Activated CD4-positive, alpha-beta T cell treated with anti-CD3 and anti-CD28 coated beads, Interleukin-2, amount 50 U/mL, for 48 hours (primary cell): ENCODE results near the gene MYO1E.
"Not testable (repeated sequence)": the region's sequence is repeated elsewhere in the genome, so short reads cannot be mapped to it uniquely, and the experiment has no call there.

ENCODE experiments used
- DNase-seq, 2 experiments: peaks; one replicate each; pipeline ENCODE4 v3.0.0-alpha.2; 2020

The MYO1E gene

GRCh38 chr15:59290295-59291212 is 82.1 kb downstream of the MYO1E start:
- DNase-seq = no peak

GRCh38 chr15:59289574-59289973 is 83.1 kb downstream of the MYO1E start:
- DNase-seq = no peak

GRCh38 chr15:59283717-59284391 is 88.8 kb downstream of the MYO1E start:
- no peak for DNase-seq

- no peak for DNase-seq
Measured at GRCh38 chr15:59282515-59283337, 89.9 kb downstream of the MYO1E start.

- no peak for DNase-seq
Measured at GRCh38 chr15:59281699-59282098, 91.0 kb downstream of the MYO1E start.

- no peak for DNase-seq
Measured at GRCh38 chr15:59280855-59281254, 91.8 kb downstream of the MYO1E start.

GRCh38 chr15:59280292-59280691 is 92.4 kb downstream of the MYO1E start:
- DNase-seq = not testable (repeated sequence)

- DNase-seq = no peak
Measured at GRCh38 chr15:59279023-59279422, 93.6 kb downstream of the MYO1E start.

- DNase-seq = no peak
Measured at GRCh38 chr15:59278120-59278519, 94.6 kb downstream of the MYO1E start.

- no peak for DNase-seq
Measured at GRCh38 chr15:59276225-59277178, 96.2 kb downstream of the MYO1E start.

GRCh38 chr15:59274126-59274970 is 98.3 kb downstream of the MYO1E start:
- no peak for DNase-seq

- DNase-seq = no peak
Measured at GRCh38 chr15:59273234-59273633, 99.4 kb downstream of the MYO1E start.

GRCh38 chr15:59271595-59272201 is 101.0 kb downstream of the MYO1E start:
- DNase-seq = no peak

- DNase-seq = no peak
Measured at GRCh38 chr15:59268852-59269407, 103.7 kb downstream of the MYO1E start.

GRCh38 chr15:59268168-59268851 is 104.4 kb downstream of the MYO1E start:
- DNase-seq = no peak

GRCh38 chr15:59266028-59266427 is 106.6 kb downstream of the MYO1E start:
- no peak for DNase-seq

GRCh38 chr15:59262316-59262715 is 110.4 kb downstream of the MYO1E start:
- DNase-seq = no peak

- no peak for DNase-seq
Measured at GRCh38 chr15:59260090-59260489, 112.6 kb downstream of the MYO1E start.

- DNase-seq = no peak
Measured at GRCh38 chr15:59259137-59259943, 113.3 kb downstream of the MYO1E start.
